H1 (cell line): Measurements from ENCODE around the gene RAB26. TPM values are rescaled to one million over a fixed set of nuclear protein-coding genes. Genes with fewer than 3 reads are reported as not detected.

Source experiments
- CTCF ChIA-PET: fragments of 300-600 bp; sonication (Branson Sonifier 250); formaldehyde crosslinking; loops from one replicate; lab custom pipeline; 2021; ENCODE audit not compliant: partially characterized antibody; lab: Charles Lee
- POLR2A ChIA-PET: fragments of 300-600 bp; sonication (Branson Sonifier 250); formaldehyde crosslinking; loops from one replicate; lab custom pipeline; 2021; ENCODE audit warnings: inconsistent platforms; ENCODE audit not compliant: partially characterized antibody; lab: Charles Lee
- DNase-seq, 2 experiments: peaks; one replicate each; pipeline versions ENCODE4 v3.0.0 to v3.0.0-alpha.2; 2010 to 2022; ENCODE audit warnings: low spot score in 2 of 2, low read depth in 1 of 2, mixed read lengths in 1 of 2
- FAIRE-seq: peaks from 2 replicates; lab custom pipeline; 2011; peaks lifted over from hg19 to GRCh38; lab: Jason Lieb, UNC
- H2AFZ ChIP-seq: 2 replicates; pipeline ENCODE4 v1.8.1; 2012; ENCODE audit warnings: low read length, inconsistent platforms
- H2AK5ac ChIP-seq: 2 replicates; pipeline ENCODE4 v1.6.1; 2013; ENCODE audit warnings: low read depth, low read length
- H2BK120ac ChIP-seq: replicated peaks from 2 replicates; pipeline ENCODE3; 2013; ENCODE audit warnings: low read depth, low read length, inconsistent platforms
- H2BK12ac ChIP-seq: 2 replicates; pipeline ENCODE4 v1.6.1; 2013; ENCODE audit warnings: low read depth, low read length
- H2BK15ac ChIP-seq: 2 replicates; pipeline ENCODE4 v1.6.1; 2013; ENCODE audit warnings: low read length
- H2BK20ac ChIP-seq: 2 replicates; pipeline ENCODE4 v1.6.1; 2013; ENCODE audit warnings: low read length
- H2BK5ac ChIP-seq: 2 replicates; pipeline ENCODE4 v1.6.1; 2013; ENCODE audit warnings: low read depth, low read length
- H3K14ac ChIP-seq: 2 replicates; pipeline ENCODE4 v1.6.1; 2013; ENCODE audit warnings: inconsistent platforms; ENCODE audit not compliant: insufficient read length
- H3K18ac ChIP-seq: 2 replicates; pipeline ENCODE4 v1.6.1; 2013; ENCODE audit warnings: low read length; ENCODE audit errors: extremely low read depth
- H3K23ac ChIP-seq: 2 replicates; pipeline ENCODE4 v1.6.1; 2013; ENCODE audit warnings: inconsistent platforms; ENCODE audit not compliant: insufficient read length
- H3K23me2 ChIP-seq: 2 replicates; pipeline ENCODE4 v1.6.1; 2013; ENCODE audit warnings: low read depth, low read length
- H3K27ac ChIP-seq: 2 replicates; pipeline ENCODE4 v1.6.1; 2011; ENCODE audit warnings: low read depth, low read length, inconsistent platforms
- H3K27me3 ChIP-seq, 4 experiments: replicated peaks in 1 of 4; 1 replicate in 1 of 4; 2 replicates in 3 of 4; pipeline versions ENCODE4 v1.6.1 to v1.8.1; 2011 to 2013; ENCODE audit warnings: low read length in 3 of 4, mild to moderate bottlenecking in 3 of 4, inconsistent platforms in 2 of 4, mixed read lengths in 2 of 4, moderate library complexity in 1 of 4; ENCODE audit not compliant: control insufficient read depth in 3 of 4, insufficient read depth in 3 of 4; ENCODE audit errors: extremely low read depth in 1 of 4
- H3K36me3 ChIP-seq, 4 experiments: 2 replicates each; pipeline versions ENCODE4 v1.6.1 to v1.8.1; 2011 to 2013; ENCODE audit warnings: mild to moderate bottlenecking in 4 of 4, low read length in 3 of 4, moderate library complexity in 2 of 4, control low read depth in 1 of 4, inconsistent platforms in 1 of 4; ENCODE audit not compliant: insufficient read depth in 4 of 4, control insufficient read depth in 2 of 4
- H3K4ac ChIP-seq: replicated peaks from 2 replicates; pipeline ENCODE3; 2013; ENCODE audit warnings: low read length, low read depth, mixed read lengths, inconsistent platforms; ENCODE audit not compliant: insufficient read length
- H3K4me1 ChIP-seq, 4 experiments: replicated peaks in 1 of 4; 1 replicate in 1 of 4; 2 replicates in 3 of 4; pipeline versions ENCODE4 v1.6.1 to v1.8.1; 2011 to 2013; ENCODE audit warnings: low read length in 3 of 4, inconsistent platforms in 2 of 4, mixed read lengths in 1 of 4; ENCODE audit not compliant: insufficient read depth in 4 of 4, control insufficient read depth in 3 of 4
- H3K4me2 ChIP-seq, 2 experiments: 2 replicates each; pipeline versions ENCODE4 v1.6.1 to v1.8.1; 2011 to 2013; ENCODE audit warnings: low read depth in 2 of 2, low read length in 2 of 2, control low read depth in 1 of 2, inconsistent platforms in 1 of 2, mild to moderate bottlenecking in 1 of 2; ENCODE audit not compliant: insufficient read depth in 1 of 2
- H3K4me3 ChIP-seq, 4 experiments: fragments of 200-600, 300-600 bp in 1 of 4; sonication (generic), shearing (Covaris generic), sonication (Bioruptor Twin) in 1 of 4; 2 replicates each; pipeline versions ENCODE4 v1.5.1 to v1.8.1; 2011 to 2016; ENCODE audit warnings: low read length in 4 of 4, low read depth in 3 of 4, control low read depth in 2 of 4, inconsistent platforms in 2 of 4, mild to moderate bottlenecking in 2 of 4, mixed read lengths in 1 of 4, moderate library complexity in 1 of 4; ENCODE audit not compliant: insufficient read depth in 2 of 4; ENCODE audit errors: extremely low read depth in 1 of 4
- H3K56ac ChIP-seq: replicated peaks from 2 replicates; pipeline ENCODE3; 2013; ENCODE audit warnings: low read depth, mild to moderate bottlenecking, mixed read lengths, low read length, inconsistent platforms; ENCODE audit not compliant: insufficient read length
- H3K79me1 ChIP-seq: 2 replicates; pipeline ENCODE4 v1.6.1; 2013; ENCODE audit warnings: low read depth, low read length, control low read depth
- H3K79me2 ChIP-seq, 2 experiments: 2 replicates each; pipeline versions ENCODE4 v1.6.1 to v1.8.1; 2012 to 2013; ENCODE audit warnings: low read length in 2 of 2, mild to moderate bottlenecking in 2 of 2, inconsistent platforms in 1 of 2; ENCODE audit not compliant: insufficient read depth in 2 of 2, control insufficient read depth in 1 of 2
- H3K9ac ChIP-seq, 4 experiments: replicated peaks in 1 of 4; 1 replicate in 1 of 4; 2 replicates in 3 of 4; pipeline versions ENCODE4 v1.6.1 to v1.8.1; 2011 to 2013; ENCODE audit warnings: low read depth in 3 of 4, low read length in 3 of 4, control low read depth in 2 of 4, mild to moderate bottlenecking in 2 of 4, moderate library complexity in 2 of 4, inconsistent platforms in 1 of 4; ENCODE audit errors: extremely low read depth in 1 of 4
- H3K9me3 ChIP-seq, 2 experiments: 2 replicates each; pipeline versions ENCODE4 v1.6.1 to v1.8.1; 2012 to 2013; ENCODE audit warnings: mild to moderate bottlenecking in 2 of 2, moderate library complexity in 2 of 2, control low read depth in 1 of 2, inconsistent platforms in 1 of 2, low read depth in 1 of 2, low read length in 1 of 2, mixed read lengths in 1 of 2; ENCODE audit not compliant: insufficient read depth in 2 of 2
- H4K20me1 ChIP-seq, 2 experiments: replicated peaks in 1 of 2; 2 replicates each; pipeline versions ENCODE3 to v1.8.1; 2011 to 2013; ENCODE audit warnings: inconsistent platforms in 2 of 2, low read length in 2 of 2, mild to moderate bottlenecking in 1 of 2; ENCODE audit not compliant: insufficient read depth in 2 of 2, control insufficient read depth in 1 of 2
- H4K5ac ChIP-seq: 2 replicates; pipeline ENCODE4 v1.6.1; 2013; ENCODE audit warnings: low read length, low read depth, mixed read lengths, inconsistent platforms; ENCODE audit not compliant: insufficient read length
- H4K8ac ChIP-seq: 2 replicates; pipeline ENCODE4 v1.8.0; 2013; ENCODE audit warnings: mild to moderate bottlenecking, moderate library complexity, low read length, inconsistent platforms; ENCODE audit not compliant: insufficient read depth; ENCODE audit errors: extremely low read depth
- H4K91ac ChIP-seq: replicated peaks from 2 replicates; pipeline ENCODE3; 2013; ENCODE audit warnings: low read length, mixed read lengths, inconsistent platforms; ENCODE audit not compliant: insufficient read length
- WGBS, 2 experiments: shearing (Covaris generic) in 1 of 2; methylation state at CpG; one replicate each; pipeline versions ENCODE4 v1.1.6 to v1.1.7; 2013 to 2015; ENCODE audit warnings: low lambda C conversion rate in 2 of 2, mixed read lengths in 2 of 2, inconsistent platforms in 1 of 2, low coverage in 1 of 2, missing lambda C conversion rate in 1 of 2; ENCODE audit not compliant: insufficient replicate concordance in 2 of 2, insufficient coverage in 1 of 2, insufficient read length in 1 of 2; ENCODE audit errors: extremely low coverage in 1 of 2, missing lambda C conversion rate in 1 of 2; 5-methylcytosine and 5-hydroxymethylcytosine counted together
- polyA plus RNA-seq, 7 experiments: library from polyadenylated mRNA; depleted of rRNA in 3 of 7; stranded (reverse) in 5 of 7; unstranded in 2 of 7; fragments of >200 nt in 5 of 7; fragments of 200-250 nt in 2 of 7; gene quantifications; 1 replicate in 5 of 7; 2 replicates in 1 of 7; 4 replicates in 1 of 7; pipeline versions ENCODE4 v1.2.1 to v1.2.3, GENCODE V29; 2011 to 2013; ENCODE audit warnings: missing spikeins in 2 of 7, mixed read lengths in 2 of 7
- total RNA-seq: library from RNA; stranded (reverse); fragmentation: NEBNext Ultra II Directional; extraction: Animal tissue kit (Norgen Biotek cat#: 25700); gene quantifications from 2 replicates; pipeline ENCODE4 v1.2.1, GENCODE V29; 2021
- TF ChIP-seq, protein P1 (sequence below): IDR thresholded peaks from 2 replicates; pipeline ENCODE4 v1.6.1; 2011; ENCODE audit warnings: low read length, improper control_type of control experiment

The RAB26 gene
- total and polyA plus RNA-seq, 2 of the 8 experiments (the other 6 are each of a cell fraction or from before 2014, with no cell fraction given) = 4.3 to 5.4 TPM

DNA sequence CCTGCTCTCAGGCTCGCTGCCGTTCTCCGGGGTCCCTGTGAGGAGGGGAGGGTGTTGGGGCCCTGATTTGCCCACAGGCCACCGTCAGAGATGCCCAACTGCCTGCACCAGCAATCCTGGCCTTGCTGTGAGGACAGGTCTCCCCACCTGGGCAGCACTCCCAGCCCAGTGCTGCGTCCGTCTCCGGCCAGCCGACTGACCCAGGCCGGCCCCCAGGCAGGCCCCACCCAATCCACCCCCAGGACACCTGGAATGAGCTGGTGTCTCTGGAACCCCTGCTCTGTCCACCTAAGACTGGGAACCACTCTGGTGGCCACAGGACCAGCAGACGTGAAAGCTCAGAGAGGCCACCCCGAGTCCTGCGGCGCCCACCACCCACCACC, 32.8 kb upstream of the RAB26 start:
- peaks cover 3% of the 10 kb centered on the region; the same call in 1 of the 2 replicates for H3K79me1 ChIP-seq
- CTCF ChIA-PET = interaction anchor here (1.0 kb wide), 1 partner anchor 111 kb away, joined by 3 read pairs; no protein-coding TSS in a partner anchor

More for the DNA sequence above, 32.8 kb upstream of the RAB26 start:
- H3K4ac ChIP-seq = no peak overlapping the region
- H3K4me2 ChIP-seq = no peak overlapping the region
- H3K56ac ChIP-seq = no peak overlapping the region
- H2BK20ac ChIP-seq = no peak overlapping the region
- POLR2A ChIA-PET = no interaction called here
- no peaks in the 10 kb centered on the region for H3K4me1 ChIP-seq
- TF ChIP-seq, protein P1, sequence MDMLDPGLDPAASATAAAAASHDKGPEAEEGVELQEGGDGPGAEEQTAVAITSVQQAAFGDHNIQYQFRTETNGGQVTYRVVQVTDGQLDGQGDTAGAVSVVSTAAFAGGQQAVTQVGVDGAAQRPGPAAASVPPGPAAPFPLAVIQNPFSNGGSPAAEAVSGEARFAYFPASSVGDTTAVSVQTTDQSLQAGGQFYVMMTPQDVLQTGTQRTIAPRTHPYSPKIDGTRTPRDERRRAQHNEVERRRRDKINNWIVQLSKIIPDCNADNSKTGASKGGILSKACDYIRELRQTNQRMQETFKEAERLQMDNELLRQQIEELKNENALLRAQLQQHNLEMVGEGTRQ = no peak
- no peak overlapping the region for H4K8ac ChIP-seq
- no peak overlapping the region for H2AFZ ChIP-seq
- H3K79me2 ChIP-seq = peaks cover 0 to 4% of the 10 kb centered on the region in 2 experiments; a peak in 2 of 4 replicates
- FAIRE-seq = no peak
- H3K36me3 ChIP-seq = peaks cover 0 to 15% (median 0%) of the 10 kb centered on the region in 4 experiments; a peak in 1 of 8 replicates
- no peak overlapping the region for H3K14ac ChIP-seq
- H2BK120ac ChIP-seq = no peak overlapping the region
- H3K23ac ChIP-seq = no peak overlapping the region
- no peak overlapping the region for H4K5ac ChIP-seq
- H3K27ac ChIP-seq = no peak overlapping the region
- H2AK5ac ChIP-seq = no peak overlapping the region
- 97% methylated on average over 8 of the region's 13 CpGs; no CpG with 5 or more reads in 1 of the 2 experiments for WGBS, 2 experiments
- no peaks in the 10 kb centered on the region for H3K9me3 ChIP-seq
- H4K20me1 ChIP-seq = no peaks in the 10 kb centered on the region
- no peaks in the 10 kb centered on the region for H3K23me2 ChIP-seq
- H3K27me3 ChIP-seq = no peaks in the 10 kb centered on the region
- no peak overlapping the region for H2BK12ac ChIP-seq
- H2BK15ac ChIP-seq = no peak overlapping the region
- H4K91ac ChIP-seq = no peak overlapping the region
- H2BK5ac ChIP-seq = no peak overlapping the region
- H3K4me3 ChIP-seq = no peak overlapping the region
- DNase-seq = no peak
- no peak overlapping the region for H3K18ac ChIP-seq
- no peak overlapping the region for H3K9ac ChIP-seq
